ENCODE data around the gene SMIM14. TPM values are rescaled to one million over a fixed set of nuclear protein-coding genes. Genes with fewer than 3 reads are reported as not detected.
"Not testable (repeated sequence)": the region's sequence is repeated elsewhere in the genome, so short reads cannot be mapped to it uniquely, and the experiment has no call there.

Gene SMIM14
- total and polyA plus RNA-seq, 4 donors = 28.5 to 72.1 (median 56.3) TPM

- Histone ChIP-seq H3K4me3 (ENCODE audit: low read length in 2 of 2) (no peak overlapping the region), H3K27ac (ENCODE audit: low read depth in 1 of 2, low read length in 2 of 2) (no peak overlapping the region), H3K9me3 (ENCODE audit: control insufficient read depth, low read length) (no peaks in the 10 kb centered on the region), H3K27me3 (ENCODE audit: control insufficient read depth in 1 of 2, insufficient read depth in 2 of 2, low read length in 1 of 2) (no peaks in the 10 kb centered on the region), H3K36me3 (ENCODE audit: control insufficient read depth in 1 of 2, insufficient read depth in 2 of 2, low read length in 1 of 2) (peaks cover 0 to 2% of the 10 kb centered on the region in 2 donors), H3K4me1 (ENCODE audit: control insufficient read depth in 1 of 2, insufficient read depth in 2 of 2, low read length in 2 of 2) (no peaks in the 10 kb centered on the region)
- no peak for ATAC-seq (ENCODE audit: low FRiP score)
- intact Hi-C loops (cut with DNase I) = no loop called here
- DNase-seq = no peak
- 86 to 88% methylated on average over 6 of the region's 6 CpGs for WGBS, 2 donors
Measured at GRCh38 chr4:39518484-39518883, 120.2 kb downstream of the SMIM14 start.

- 76 to 79% methylated on average over 2 of the region's 2 CpGs for WGBS, 2 donors
Measured at GRCh38 chr4:39516407-39516966, 122.2 kb downstream of the SMIM14 start.

GRCh38 chr4:39515669-39516401 is 122.8 kb downstream of the SMIM14 start:
- H3K36me3 ChIP-seq (ENCODE audit: control insufficient read depth in 1 of 2, insufficient read depth in 2 of 2, low read length in 1 of 2); DNase-seq; H3K9me3 ChIP-seq (ENCODE audit: control insufficient read depth, low read length); ATAC-seq (ENCODE audit: low FRiP score); intact Hi-C loops (cut with DNase I); H3K27ac ChIP-seq (ENCODE audit: low read depth in 1 of 2, low read length in 2 of 2); H3K27me3 ChIP-seq (ENCODE audit: control insufficient read depth in 1 of 2, insufficient read depth in 2 of 2, low read length in 1 of 2); H3K4me3 ChIP-seq (ENCODE audit: low read length in 2 of 2); H3K4me1 ChIP-seq (ENCODE audit: control insufficient read depth in 1 of 2, insufficient read depth in 2 of 2, low read length in 2 of 2): not testable (repeated sequence)
- WGBS, 2 donors = 94 to 95% methylated on average over 14 of the region's 14 CpGs

More at GRCh38 chr4:39516407-39516966, 122.2 kb downstream of the SMIM14 start:
- intact Hi-C loops (cut with DNase I) = no loop called here
- no peak for ATAC-seq (ENCODE audit: low FRiP score)
- H3K27ac ChIP-seq (ENCODE audit: low read depth in 1 of 2, low read length in 2 of 2) = no peak overlapping the region
- H3K9me3 ChIP-seq (ENCODE audit: control insufficient read depth, low read length) = no peaks in the 10 kb centered on the region
- no peak for DNase-seq
- H3K4me3 ChIP-seq (ENCODE audit: low read length in 2 of 2) = no peak overlapping the region
- H3K36me3 ChIP-seq (ENCODE audit: control insufficient read depth in 1 of 2, insufficient read depth in 2 of 2, low read length in 1 of 2) = peaks cover 0 to 2% of the 10 kb centered on the region in 2 donors
- H3K27me3 ChIP-seq (ENCODE audit: control insufficient read depth in 1 of 2, insufficient read depth in 2 of 2, low read length in 1 of 2) = no peaks in the 10 kb centered on the region
- H3K4me1 ChIP-seq (ENCODE audit: control insufficient read depth in 1 of 2, insufficient read depth in 2 of 2, low read length in 2 of 2) = no peaks in the 10 kb centered on the region

- H3K27ac ChIP-seq (ENCODE audit: low read depth in 1 of 2, low read length in 2 of 2) = no peak overlapping the region
- 83 to 85% methylated on average over 4 of the region's 4 CpGs for WGBS, 2 donors
- intact Hi-C loops (cut with DNase I) = no loop called here
- H3K9me3 ChIP-seq (ENCODE audit: control insufficient read depth, low read length) = no peaks in the 10 kb centered on the region
- H3K4me1 ChIP-seq (ENCODE audit: control insufficient read depth in 1 of 2, insufficient read depth in 2 of 2, low read length in 2 of 2) = no peaks in the 10 kb centered on the region
- peaks cover 0 to 5% of the 10 kb centered on the region in 2 donors for H3K36me3 ChIP-seq (ENCODE audit: control insufficient read depth in 1 of 2, insufficient read depth in 2 of 2, low read length in 1 of 2)
- H3K4me3 ChIP-seq (ENCODE audit: low read length in 2 of 2) = no peak overlapping the region
- H3K27me3 ChIP-seq (ENCODE audit: control insufficient read depth in 1 of 2, insufficient read depth in 2 of 2, low read length in 1 of 2) = no peaks in the 10 kb centered on the region
- ATAC-seq (ENCODE audit: low FRiP score) (no peak), DNase-seq (no peak)
Measured at GRCh38 chr4:39514888-39515401, 123.7 kb downstream of the SMIM14 start.

GRCh38 chr4:39514266-39514665 is 124.4 kb downstream of the SMIM14 start:
- H3K4me3 ChIP-seq (ENCODE audit: low read length in 2 of 2); H3K27me3 ChIP-seq (ENCODE audit: control insufficient read depth in 1 of 2, insufficient read depth in 2 of 2, low read length in 1 of 2); H3K27ac ChIP-seq (ENCODE audit: low read depth in 1 of 2, low read length in 2 of 2); H3K4me1 ChIP-seq (ENCODE audit: control insufficient read depth in 1 of 2, insufficient read depth in 2 of 2, low read length in 2 of 2); H3K36me3 ChIP-seq (ENCODE audit: control insufficient read depth in 1 of 2, insufficient read depth in 2 of 2, low read length in 1 of 2); H3K9me3 ChIP-seq (ENCODE audit: control insufficient read depth, low read length); DNase-seq; intact Hi-C loops (cut with DNase I); ATAC-seq (ENCODE audit: low FRiP score): not testable (repeated sequence)
- WGBS, 2 donors = 95 to 98% methylated on average over 1 of the region's 1 CpG

GRCh38 chr4:39510348-39510929 is 128.2 kb downstream of the SMIM14 start:
- intact Hi-C loops (cut with DNase I) = no loop called here
- no peaks in the 10 kb centered on the region for H3K4me1 ChIP-seq (ENCODE audit: control insufficient read depth in 1 of 2, insufficient read depth in 2 of 2, low read length in 2 of 2)
- no peaks in the 10 kb centered on the region for H3K9me3 ChIP-seq (ENCODE audit: control insufficient read depth, low read length)
- no peak overlapping the region for H3K4me3 ChIP-seq (ENCODE audit: low read length in 2 of 2)
- ATAC-seq (ENCODE audit: low FRiP score) = no peak
- 95% methylated on average over 5 of the region's 5 CpGs for WGBS, 2 donors
- H3K27me3 ChIP-seq (ENCODE audit: control insufficient read depth in 1 of 2, insufficient read depth in 2 of 2, low read length in 1 of 2) = no peaks in the 10 kb centered on the region
- no peak overlapping the region for H3K27ac ChIP-seq (ENCODE audit: low read depth in 1 of 2, low read length in 2 of 2)
- peaks cover 4 to 13% of the 10 kb centered on the region in 2 donors for H3K36me3 ChIP-seq (ENCODE audit: control insufficient read depth in 1 of 2, insufficient read depth in 2 of 2, low read length in 1 of 2)
- DNase-seq = no peak

- 47 to 60% methylated on average over 1 of the region's 1 CpG for WGBS, 2 donors
Measured at GRCh38 chr4:39505581-39505980, 133.1 kb downstream of the SMIM14 start.

GRCh38 chr4:39504538-39504937 is 134.1 kb downstream of the SMIM14 start:
- H3K4me1 ChIP-seq (ENCODE audit: control insufficient read depth in 1 of 2, insufficient read depth in 2 of 2, low read length in 2 of 2) = peaks cover 0 to 2% of the 10 kb centered on the region in 2 donors
- H3K4me3 ChIP-seq (ENCODE audit: low read length in 2 of 2) = no peak overlapping the region
- WGBS, 2 donors = 94 to 97% methylated on average over 2 of the region's 2 CpGs
- H3K27me3 ChIP-seq (ENCODE audit: control insufficient read depth in 1 of 2, insufficient read depth in 2 of 2, low read length in 1 of 2) = no peaks in the 10 kb centered on the region
- ATAC-seq (ENCODE audit: low FRiP score) (no peak), DNase-seq (no peak)
- no peaks in the 10 kb centered on the region for H3K9me3 ChIP-seq (ENCODE audit: control insufficient read depth, low read length)
- no peak overlapping the region for H3K27ac ChIP-seq (ENCODE audit: low read depth in 1 of 2, low read length in 2 of 2)
- peaks cover 8 to 16% of the 10 kb centered on the region in 2 donors for H3K36me3 ChIP-seq (ENCODE audit: control insufficient read depth in 1 of 2, insufficient read depth in 2 of 2, low read length in 1 of 2)
- intact Hi-C loops (cut with DNase I) = no loop called here

More at GRCh38 chr4:39505581-39505980, 133.1 kb downstream of the SMIM14 start:
- no peak overlapping the region for H3K4me3 ChIP-seq (ENCODE audit: low read length in 2 of 2)
- H3K4me1 ChIP-seq (ENCODE audit: control insufficient read depth in 1 of 2, insufficient read depth in 2 of 2, low read length in 2 of 2) = peaks cover 0 to 2% of the 10 kb centered on the region in 2 donors
- H3K36me3 ChIP-seq (ENCODE audit: control insufficient read depth in 1 of 2, insufficient read depth in 2 of 2, low read length in 1 of 2) = peaks cover 8 to 20% of the 10 kb centered on the region in 2 donors
- DNase-seq = no peak
- no peak for ATAC-seq (ENCODE audit: low FRiP score)
- H3K27ac ChIP-seq (ENCODE audit: low read depth in 1 of 2, low read length in 2 of 2) = no peak overlapping the region
- intact Hi-C loops (cut with DNase I) = no loop called here
- H3K27me3 ChIP-seq (ENCODE audit: control insufficient read depth in 1 of 2, insufficient read depth in 2 of 2, low read length in 1 of 2) = no peaks in the 10 kb centered on the region
- no peaks in the 10 kb centered on the region for H3K9me3 ChIP-seq (ENCODE audit: control insufficient read depth, low read length)
